IPS DF 19.7 (cell line): ENCODE measurements around the gene GNB5.

Experiments
- DNase-seq: peaks from one replicate; pipeline ENCODE4 v3.0.0-alpha.2; 2013; ENCODE audit warnings: low read depth, low spot score

Gene GNB5

DNA sequence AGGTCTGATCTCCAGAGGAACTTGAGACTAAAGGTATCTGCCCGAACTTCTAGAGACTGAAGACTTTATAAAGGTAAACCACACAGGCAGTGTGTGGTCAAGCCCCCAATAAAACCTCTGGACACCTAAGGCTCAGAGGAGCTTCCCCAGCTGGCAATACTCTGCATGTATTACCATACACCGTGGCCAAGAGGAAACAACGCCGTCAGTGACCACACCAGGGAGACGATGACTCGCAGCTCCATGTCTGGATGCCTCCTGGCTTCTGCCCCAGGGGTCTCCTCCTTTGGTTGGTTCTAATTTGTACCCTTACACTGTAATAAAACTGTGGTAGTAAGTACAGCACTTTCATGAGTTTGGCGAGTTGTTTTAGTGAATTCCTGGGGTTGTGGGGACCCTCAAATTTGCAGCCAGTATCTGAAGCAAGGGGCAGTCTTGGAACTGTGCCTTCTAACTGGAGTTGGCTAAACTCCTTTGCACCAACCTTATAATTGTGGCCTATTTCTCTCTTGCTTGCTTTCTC lies 46.5 kb downstream of the GNB5 start:
- DNase-seq: no peak

DNA sequence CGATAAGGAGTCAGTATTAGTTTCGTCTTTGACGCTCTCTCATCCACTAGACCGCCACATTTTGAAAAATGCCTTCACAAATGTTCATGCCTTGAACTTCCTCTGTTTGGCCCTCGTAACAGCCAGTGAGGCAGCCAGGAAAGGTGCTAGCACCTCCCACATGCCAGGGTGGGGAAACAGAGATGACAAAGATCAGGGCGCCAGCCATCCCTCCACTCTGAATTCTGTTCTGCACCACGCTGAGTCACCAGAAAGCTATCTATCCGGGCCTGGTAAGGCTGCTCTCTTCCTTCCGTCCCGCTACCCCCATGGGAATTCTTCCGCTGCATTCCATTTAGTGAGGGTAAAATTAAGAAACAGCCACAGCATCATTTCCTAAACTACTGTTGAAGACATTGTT lies 47.3 kb downstream of the GNB5 start:
- DNase-seq: no peak

DNA sequence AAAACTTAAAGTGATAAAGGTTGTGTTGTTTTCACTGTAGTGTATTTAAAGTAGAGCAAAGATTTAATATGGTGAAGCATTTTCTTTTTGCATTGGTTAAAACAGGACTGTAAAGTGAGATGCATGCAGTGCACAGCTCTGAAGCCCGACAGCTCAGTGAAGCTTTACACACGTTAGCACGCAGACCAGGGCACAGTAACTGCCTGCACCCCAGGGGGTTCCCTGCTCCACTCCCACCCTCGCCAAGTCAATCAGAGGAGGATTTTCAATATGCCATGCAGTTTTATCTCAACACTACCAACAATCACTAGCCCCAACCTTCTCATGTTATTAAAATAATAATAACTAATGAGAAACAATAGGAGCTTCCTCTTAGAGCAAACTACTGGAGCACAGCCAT lies 50.5 kb downstream of the GNB5 start:
- DNase-seq: no peak

DNA sequence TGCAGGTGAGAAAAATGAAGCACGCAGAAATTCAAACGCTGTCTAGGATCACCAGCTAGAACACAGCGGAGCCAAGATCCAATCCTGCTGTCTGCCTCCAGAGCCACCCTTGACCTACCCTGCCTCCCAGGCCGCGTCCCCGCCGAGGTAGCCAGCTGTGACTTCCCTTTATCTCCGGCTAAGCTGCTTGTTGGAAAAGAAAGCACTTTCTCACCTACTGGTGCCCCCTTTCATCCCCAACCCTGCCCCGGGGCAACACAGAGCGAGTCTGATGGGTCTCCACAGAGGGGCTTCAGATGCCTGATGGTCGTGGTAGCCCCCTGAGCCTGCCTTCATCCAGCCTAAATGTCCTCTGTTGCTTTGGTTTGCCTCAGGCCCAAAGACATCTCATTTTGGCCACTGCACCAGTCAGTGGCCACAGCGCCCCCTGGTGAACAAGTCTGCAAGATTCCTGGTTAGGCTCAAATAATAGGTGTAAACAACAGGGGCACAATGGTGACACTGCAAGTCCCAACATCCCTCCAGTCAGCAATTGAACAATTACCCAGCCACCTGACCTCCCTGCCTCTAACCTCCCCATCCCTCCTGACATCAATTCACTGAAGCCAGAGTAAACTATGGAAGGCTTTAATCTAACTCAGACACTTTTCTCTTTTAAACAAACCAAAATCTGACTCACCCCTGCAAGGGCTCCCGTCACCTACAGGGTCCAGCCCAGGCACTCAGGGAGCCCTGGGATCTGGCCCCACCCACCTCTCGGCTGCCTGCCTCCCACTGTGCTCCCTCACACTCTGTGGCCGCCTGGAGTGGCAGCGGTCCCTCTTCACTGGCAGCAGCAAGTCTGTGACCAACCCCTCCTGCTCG lies 51.4 kb downstream of the GNB5 start:
- DNase-seq: no peak

DNA sequence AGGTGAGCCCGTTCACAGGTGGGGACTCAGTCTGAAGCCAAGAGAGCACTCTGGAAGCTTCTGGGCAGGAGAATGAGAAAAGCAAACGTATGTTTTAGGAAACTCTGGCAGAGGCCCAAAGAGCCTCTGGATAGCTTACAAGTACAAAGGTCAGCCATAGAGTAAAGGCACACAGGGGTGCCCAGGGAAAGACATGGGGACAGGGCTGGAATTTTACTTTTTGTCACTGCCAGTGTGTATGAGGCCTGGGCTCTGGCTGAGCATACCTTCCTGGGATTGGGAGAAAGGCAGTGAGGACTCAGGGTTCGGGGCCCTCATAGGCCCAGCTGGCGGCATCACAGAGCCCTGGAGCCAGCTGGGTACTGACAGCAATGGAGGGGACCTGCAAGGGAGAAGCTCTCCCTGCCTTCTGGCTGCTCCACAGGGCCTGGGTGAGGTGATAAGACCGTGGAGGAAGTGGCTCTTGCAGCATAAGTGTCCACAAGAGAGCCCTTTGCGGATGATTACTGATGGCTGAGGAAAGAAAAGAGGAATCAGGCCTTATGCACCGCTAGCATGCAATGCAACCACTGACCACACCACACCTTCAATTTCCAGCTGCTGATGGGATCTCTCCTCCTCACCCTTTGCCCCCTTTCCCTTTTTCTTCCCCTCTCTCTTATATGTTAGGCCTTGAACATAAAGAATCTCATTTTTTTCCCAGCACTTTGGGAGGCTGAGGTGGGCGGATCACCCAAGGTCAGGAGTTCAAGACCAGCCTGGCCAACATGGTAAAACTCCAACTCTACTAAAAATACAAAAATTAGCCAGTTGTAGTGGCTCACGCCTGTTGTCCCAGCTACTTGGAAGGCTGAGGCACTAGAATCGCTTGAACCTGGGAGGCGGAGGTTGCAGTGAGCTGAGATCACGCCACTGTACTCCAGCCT lies 53.5 kb downstream of the GNB5 start:
- DNase-seq: no peak

DNA sequence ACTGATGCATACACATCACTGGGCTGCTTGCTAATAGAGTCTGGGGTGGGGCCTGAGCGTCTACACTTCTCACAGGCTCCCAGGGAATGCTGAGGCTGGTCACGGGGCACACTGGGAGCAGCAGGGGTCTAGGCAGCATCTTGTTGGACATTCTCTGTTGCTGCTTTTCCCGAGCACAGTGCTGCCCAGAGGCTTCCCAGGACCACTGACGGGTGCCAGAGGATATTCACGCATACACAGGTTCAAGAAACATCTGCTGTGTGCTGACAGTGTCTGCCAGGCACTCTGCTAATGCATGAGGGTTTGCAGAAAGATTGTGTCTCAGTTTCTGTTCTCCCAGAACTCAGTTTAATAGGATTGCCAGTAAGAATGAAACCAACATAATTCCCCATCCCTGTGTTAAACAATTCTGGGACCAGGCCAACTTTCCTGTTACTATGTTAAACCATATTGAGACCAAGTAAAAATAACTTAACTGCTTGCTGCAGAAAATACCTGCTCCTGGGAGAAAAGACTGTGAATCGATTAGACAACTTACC lies 54.7 kb downstream of the GNB5 start:
- no peak for DNase-seq

DNA sequence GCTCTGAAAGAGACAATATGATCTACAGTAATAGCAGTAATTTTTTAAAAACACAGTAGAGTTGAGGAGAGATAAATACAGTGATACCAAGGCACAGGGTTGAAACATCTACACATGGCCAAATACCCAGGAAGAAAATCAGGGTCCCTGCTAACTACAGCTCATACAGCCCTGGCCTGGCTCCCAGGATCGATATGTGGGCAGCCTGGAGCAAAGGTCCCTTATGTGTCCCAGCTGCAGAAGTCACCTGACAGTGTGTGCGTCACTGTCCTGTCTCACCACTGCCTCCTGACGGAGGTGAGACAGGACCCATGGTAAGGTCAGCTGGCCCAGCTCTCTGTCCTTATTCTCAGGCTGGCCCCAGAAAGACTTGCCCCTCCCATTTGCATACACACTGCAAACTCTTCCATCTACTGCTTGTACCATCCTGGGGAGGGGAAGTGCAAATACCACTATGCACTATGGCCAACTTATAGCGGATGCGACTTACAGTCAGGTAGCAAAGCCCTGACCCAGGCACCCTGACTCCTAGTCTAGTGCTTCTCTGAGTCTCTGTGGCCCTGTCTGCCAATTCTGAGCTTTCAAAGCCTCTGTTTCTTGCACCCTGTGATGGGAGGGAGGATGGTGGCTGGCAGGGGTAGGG lies 56.6 kb downstream of the GNB5 start:
- no peak for DNase-seq

DNA sequence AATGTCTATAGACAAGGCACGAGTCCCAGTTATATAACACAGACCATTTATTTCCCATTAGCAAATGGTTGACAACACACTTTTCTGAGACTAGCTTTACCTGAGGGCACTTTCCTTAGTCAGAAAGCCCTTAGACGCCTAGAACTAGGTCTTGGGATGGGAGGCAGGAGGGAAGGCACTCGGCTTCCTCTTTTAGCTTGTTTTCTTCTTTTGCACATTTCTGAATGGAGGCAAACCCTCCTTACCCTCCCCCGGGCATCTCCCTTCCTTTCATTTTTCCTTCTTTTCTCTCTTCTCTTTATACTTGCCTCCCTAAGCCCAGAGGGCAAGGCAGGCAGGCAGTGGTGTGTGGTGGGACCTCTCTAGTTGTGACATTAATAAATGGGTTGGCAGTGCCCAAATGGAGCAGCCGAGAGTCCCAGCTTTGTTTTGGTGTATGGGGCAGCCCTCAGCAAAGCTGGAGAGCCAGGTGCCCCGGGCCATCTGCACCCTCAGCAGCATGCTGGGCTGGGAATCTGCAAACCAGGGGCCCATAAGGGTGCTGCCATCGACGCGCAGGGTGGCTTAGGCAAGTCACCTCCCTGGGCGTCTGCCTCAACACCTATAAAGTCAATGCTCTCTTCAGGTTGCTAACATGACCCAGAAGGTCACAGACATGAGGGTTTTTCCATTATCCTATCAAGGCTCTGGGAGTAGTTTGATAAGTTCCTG lies 57.5 kb downstream of the GNB5 start:
- no peak for DNase-seq

DNA sequence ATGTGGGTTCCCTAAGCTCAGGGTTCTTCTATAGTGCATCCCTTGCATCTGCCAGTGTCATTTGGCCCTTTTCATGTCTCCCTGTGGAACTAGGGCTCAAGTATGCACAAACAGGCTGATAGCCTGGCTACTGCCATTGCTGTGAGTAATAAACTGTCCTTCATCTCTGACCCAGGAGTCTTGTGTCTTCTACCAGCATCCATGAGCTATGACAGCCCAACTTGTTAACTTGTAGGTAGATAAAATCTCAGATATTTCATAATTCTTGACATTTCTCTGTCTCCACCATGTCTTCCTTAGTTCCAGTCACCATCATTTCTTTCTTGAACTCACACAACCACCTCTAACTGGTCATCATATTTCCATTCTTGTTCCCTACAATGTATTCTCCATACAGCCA lies 59.1 kb downstream of the GNB5 start:
- no peak for DNase-seq

DNA sequence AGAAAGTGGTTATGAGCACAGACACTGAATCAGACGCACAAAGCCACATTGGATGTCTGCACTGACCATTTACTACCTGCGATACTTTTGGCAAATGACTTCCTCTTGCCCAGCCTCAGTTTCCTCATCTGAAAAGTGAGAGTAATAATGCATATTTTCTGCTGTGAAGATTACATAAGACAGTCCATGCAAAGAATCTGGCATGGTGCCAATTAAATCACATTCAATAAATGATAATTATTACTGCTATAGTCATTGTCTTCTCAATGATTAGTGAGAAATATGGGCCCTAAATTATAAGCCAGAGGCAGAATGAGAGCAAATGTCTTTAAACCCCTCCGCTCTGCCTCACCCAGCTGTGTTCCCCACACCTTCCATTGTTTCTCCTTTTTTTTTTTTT lies 62.6 kb downstream of the GNB5 start:
- DNase-seq: no peak

DNA sequence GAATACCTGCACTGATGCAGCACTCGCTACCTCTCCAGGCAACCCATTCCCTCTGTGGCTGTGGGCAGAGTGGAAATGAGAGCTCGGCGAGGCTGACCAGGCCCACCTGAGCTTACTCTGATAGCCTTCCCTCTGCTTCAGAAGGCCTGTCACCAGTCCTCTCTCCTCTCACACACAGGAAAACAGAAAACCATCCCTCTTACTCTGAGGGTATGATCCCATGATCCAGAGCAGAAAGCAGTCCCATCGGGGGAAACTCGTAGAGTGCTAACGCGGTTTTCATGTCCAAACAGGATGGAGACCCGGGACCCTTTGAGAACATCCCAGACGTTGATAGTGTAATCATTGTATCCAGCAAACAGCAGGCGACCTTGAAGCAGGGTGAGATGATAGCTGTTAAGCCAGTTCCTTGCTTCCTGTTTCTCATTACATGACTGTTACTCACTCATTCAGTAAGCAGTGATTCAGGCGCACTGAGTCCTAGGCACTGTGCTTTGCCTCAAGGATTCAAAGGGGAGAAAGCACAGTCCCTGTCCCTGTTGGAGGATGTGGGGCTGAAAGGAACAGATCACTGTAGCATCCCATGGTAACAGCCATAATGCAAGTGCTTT lies 66.8 kb downstream of the GNB5 start:
- no peak for DNase-seq

DNA sequence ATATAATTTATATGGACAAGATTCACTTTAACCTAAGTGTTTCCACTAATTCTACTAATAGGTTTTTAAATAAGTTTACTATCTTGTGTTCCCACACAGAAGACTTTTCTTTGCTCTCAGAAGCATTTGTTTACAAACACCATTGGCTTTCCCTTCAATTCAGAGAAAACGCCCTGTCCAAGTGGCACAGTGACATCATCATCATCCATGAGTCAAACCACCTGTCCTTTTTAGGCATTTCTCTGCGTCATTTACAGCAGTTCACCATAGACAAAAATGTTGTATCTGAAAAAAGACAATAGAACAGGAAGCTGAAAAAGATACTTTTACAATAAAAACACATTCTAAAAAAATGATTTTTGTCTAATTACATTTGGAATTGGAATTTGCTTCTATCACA lies 69.3 kb downstream of the GNB5 start:
- no peak for DNase-seq

DNA sequence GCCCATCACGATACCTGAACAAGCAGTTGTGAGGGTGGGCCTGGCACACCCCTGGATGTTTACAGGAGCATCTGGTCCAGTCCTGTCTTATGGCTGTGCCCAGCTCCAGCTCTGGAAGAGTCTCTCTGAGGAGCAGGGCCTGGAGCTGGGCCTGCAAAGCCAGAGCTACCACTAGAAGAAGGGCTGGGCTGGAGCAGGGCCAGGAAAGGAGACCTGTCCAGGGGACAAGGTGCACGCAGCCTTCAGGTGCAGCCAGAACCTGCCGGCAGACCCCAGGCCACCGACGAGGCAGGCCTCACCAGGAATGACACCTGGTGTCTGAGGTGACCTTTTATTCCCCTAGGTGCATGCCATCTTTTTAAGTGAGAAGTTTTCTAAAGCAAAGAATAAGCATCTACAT lies 70.2 kb downstream of the GNB5 start:
- no peak for DNase-seq

DNA sequence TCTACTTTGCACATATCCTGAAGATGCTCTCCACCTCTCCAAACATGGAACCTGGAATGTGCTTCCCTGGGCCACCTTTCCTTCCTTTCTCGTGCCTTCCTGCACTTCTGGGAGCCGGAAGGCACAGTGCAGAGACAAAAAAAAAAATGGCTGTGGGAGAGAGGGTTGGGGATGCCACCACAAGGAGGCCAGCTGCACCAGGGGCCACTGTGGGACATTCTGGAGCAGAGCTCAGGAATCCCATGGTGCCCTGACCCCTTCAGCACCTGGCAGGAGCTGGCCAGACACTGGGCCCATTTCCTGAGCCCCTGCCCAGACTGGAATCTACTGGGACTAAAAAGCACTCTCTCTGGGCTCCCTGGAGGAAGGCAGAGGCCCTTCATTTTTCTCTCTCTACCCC lies 70.7 kb downstream of the GNB5 start:
- DNase-seq: no peak

DNA sequence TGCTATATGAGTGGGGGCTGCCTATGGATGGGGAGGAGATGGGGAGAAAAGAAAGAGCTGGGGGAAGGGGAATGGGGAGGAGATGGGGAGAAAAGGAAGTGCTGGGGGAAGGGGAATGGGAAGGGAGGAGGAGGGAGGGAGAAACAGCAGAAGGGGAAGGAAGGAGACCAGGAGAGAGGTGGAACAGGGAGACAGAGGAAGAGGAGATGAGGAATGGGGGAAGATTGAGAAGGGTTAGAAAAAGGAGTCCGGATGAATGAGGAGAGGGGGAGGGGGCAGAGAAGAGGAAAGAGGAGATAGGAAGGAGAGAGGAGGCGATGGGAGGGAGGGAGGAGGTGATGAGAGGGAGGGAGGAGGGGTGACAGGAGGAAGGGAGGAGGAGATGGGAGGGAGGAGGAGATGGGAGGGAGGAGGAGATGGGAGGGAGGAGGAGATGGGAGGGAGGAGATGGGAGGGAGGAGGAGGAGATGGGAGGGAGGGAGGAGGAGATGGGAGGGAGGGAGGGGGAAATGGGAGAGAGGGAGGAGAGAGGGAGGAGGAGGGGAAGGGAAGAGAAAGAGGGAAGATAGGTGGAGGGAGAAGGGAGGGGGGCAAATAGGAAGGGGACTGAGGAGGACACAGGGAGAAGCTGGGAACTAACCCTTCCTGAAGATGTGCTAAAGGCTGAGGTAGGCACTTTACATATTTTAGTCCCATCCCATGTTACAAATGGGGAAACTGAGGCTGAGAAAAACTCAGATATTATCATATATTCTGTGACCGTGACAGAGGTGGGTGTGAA lies 72.0 kb downstream of the GNB5 start:
- no peak for DNase-seq

DNA sequence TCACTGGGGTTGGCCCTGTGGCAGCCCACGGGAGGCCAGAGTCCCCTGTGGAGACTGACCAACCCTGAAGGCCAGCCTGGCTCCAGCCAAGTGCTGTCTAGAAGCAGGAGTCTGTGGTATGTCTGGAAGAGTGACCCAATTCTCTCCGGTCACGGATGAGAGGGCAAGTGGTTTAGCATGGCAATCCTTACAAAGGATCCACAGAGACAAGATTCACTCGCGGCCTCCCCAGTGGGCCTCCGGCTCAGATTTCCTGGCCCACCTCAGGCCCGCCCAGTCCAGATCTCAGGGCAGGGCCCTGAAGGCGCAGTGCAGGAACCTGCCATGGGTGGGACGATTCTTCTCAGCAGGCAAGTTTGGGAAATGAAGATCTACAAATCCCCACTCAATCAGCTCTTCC lies 73.6 kb downstream of the GNB5 start:
- no peak for DNase-seq

DNA sequence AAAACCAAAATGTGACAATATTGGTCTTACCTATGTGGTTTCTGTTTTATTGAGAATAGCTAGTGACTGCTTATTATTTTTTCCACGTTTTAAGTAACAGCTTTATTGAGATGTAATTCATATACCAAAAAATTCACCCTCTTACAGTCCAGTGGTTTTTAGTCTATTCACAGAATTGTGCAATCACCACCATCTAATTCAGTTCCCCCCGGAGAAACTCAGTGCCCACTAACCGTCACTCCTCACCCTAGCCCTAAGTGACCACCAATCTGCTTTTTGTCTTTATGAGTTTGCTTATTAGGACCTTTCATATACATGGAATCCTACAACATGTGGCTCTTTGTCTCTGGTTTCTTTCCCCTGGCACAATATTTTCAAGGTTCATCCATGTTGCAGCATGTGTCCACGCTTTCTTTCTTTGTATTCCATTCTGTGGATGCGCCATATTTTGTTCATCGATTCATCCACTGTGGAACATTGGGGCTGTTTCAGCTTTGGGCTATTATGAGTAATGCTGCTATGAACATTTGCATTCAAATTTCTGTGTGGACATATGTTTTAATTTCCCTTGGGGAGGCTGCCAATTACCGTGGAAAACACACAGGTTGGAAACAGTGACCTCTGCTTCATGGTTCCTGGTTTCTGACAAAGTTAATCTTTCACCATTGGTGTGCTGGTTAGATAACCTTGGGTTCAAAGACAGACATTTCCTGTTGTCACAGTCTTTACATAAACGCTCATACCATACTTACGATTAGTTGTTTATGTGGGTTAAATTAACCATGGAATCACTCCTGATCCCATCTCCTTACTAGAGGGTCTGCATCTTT lies 75.4 kb downstream of the GNB5 start:
- no peak for DNase-seq

DNA sequence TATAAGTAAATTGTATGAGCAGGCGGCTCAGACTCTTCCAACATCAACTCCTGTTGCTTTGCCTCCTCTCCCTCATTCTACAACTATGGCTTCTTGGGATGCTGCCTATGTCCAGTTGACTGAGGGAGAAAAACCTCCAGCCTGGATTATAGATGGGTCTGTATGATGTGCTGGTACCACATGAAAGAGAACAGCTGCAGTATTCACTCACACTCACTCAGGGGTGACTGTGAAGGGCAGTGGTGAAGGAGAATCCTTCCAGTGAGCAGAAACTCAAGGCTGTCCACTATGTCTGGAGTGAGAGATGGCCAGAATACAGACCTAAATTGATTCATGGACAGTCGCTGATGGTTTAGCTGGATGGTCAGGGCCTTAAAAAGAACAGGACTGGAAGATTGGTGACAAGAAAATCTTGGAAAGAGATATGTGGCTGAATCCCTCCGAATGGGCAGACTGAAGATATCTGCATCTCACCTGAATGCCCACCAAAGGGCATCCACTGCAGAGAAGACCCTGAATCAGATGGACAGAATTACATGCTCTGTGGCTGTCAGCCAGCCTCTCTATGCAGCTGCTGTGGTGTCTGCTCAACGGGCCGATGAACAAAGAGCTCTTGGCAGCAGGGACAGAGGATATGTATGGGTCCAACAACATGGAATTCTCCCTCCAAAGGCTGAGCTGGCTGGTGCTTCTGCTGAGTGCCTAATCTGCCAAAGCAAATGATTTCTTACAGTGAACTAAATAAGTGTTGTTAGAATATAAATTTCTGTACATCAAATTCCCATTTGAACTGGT lies 76.7 kb downstream of the GNB5 start:
- no peak for DNase-seq
